DOHH2 (cell line): Measurements from ENCODE around the gene CARD11.

Source experiments
- H3F3A ChIP-seq: fragments of 200-600 bp; sonication (generic), shearing (Covaris generic); 2 replicates; pipeline ENCODE4 v1.6.0; 2016; ENCODE audit warnings: antibody characterized with exemption, mild to moderate bottlenecking; ENCODE audit not compliant: control insufficient read depth, insufficient read depth
- H3K27ac ChIP-seq: fragments of 200-600 bp; sonication (generic); 2 replicates; pipeline ENCODE4 v1.5.1; 2014; ENCODE audit warnings: low read depth, mild to moderate bottlenecking, low read length, moderate library complexity
- H3K27me3 ChIP-seq: fragments of 200-600 bp; sonication (generic); 2 replicates; pipeline ENCODE4 v1.6.1; 2014; ENCODE audit warnings: mild to moderate bottlenecking, low read length, mixed read lengths; ENCODE audit not compliant: control insufficient read depth
- H3K36me3 ChIP-seq: fragments of 200-600 bp; sonication (generic); 2 replicates; pipeline ENCODE4 v1.6.1; 2014; ENCODE audit warnings: mild to moderate bottlenecking, low read length, moderate library complexity, mixed read lengths; ENCODE audit not compliant: control insufficient read depth
- H3K4me1 ChIP-seq: fragments of 200-600 bp; sonication (generic); 2 replicates; pipeline ENCODE4 v1.6.1; 2014; ENCODE audit warnings: mild to moderate bottlenecking, low read length, mixed read lengths; ENCODE audit not compliant: control insufficient read depth
- H3K4me2 ChIP-seq: fragments of 200-600 bp; sonication (generic); 2 replicates; pipeline ENCODE4 v1.6.0; 2014; ENCODE audit warnings: mild to moderate bottlenecking, low read length, moderate library complexity
- H3K4me3 ChIP-seq: fragments of 200-600 bp; sonication (generic); 2 replicates; pipeline ENCODE4 v1.5.1; 2014; ENCODE audit warnings: mild to moderate bottlenecking, low read length, mixed read lengths
- H3K79me2 ChIP-seq: fragments of 200-600 bp; sonication (generic); 2 replicates; pipeline ENCODE4 v1.6.1; 2014; ENCODE audit warnings: mild to moderate bottlenecking, low read length, mixed read lengths; ENCODE audit not compliant: control insufficient read depth
- H3K9me2 ChIP-seq: fragments of 200-600 bp; sonication (generic); replicated peaks from 2 replicates; pipeline ENCODE4 v1.6.1; 2014; ENCODE audit warnings: mild to moderate bottlenecking, low read length, mixed read lengths; ENCODE audit not compliant: control insufficient read depth
- H3K9me3 ChIP-seq: fragments of 200-600 bp; sonication (generic); 2 replicates; pipeline ENCODE4 v1.6.1; 2014; ENCODE audit warnings: antibody characterized with exemption, low read length, mixed read lengths; ENCODE audit not compliant: control insufficient read depth, insufficient read depth
- H4K20me1 ChIP-seq: fragments of 200-600 bp; sonication (generic); 2 replicates; pipeline ENCODE4 v1.6.0; 2014; ENCODE audit warnings: low read depth, mild to moderate bottlenecking, antibody characterized with exemption, low read length, moderate library complexity; ENCODE audit not compliant: control insufficient read depth, insufficient read depth
- CTCF ChIP-seq: fragments of 200-600 bp; sonication (generic); IDR thresholded peaks from one replicate; pipeline ENCODE4 v1.5.1; 2014; ENCODE audit warnings: antibody characterized with exemption, mild to moderate bottlenecking, low read depth, low read length; ENCODE audit not compliant: poor library complexity, severe bottlenecking
- EZH2phosphoT487 ChIP-seq: fragments of 200-600 bp; sonication (generic); IDR thresholded peaks from 2 replicates; pipeline ENCODE4 v1.6.1; 2017; ENCODE audit warnings: borderline replicate concordance, mild to moderate bottlenecking, antibody characterized with exemption, low read length, moderate library complexity, mixed read lengths

Gene CARD11

GRCh38 chr7:2954433-2954853 is 89.2 kb downstream of the CARD11 start:
- Histone ChIP-seq H3K79me2 (no peaks in the 10 kb centered on the region), H3K36me3 (peaks cover 87% of the 10 kb centered on the region), H3K27me3 (no peaks in the 10 kb centered on the region), H3K9me2 (no peaks in the 10 kb centered on the region), H3K4me2 (no peak overlapping the region), H3F3A (0 out of 2 replicates have a peak, but pooled peaks cover 2% of the 10 kb centered on the region), H3K4me3 (no peak overlapping the region), H3K4me1 (peaks cover 13% of the 10 kb centered on the region), H3K9me3 (no peaks in the 10 kb centered on the region), H3K27ac (no peak overlapping the region), H4K20me1 (0 out of 2 replicates have a peak, but pooled peaks cover 4% of the 10 kb centered on the region)
- TF ChIP-seq CTCF = no peak
- TF ChIP-seq EZH2phosphoT487 = no peak

- Histone ChIP-seq H3K27ac (no peak overlapping the region), H3K9me3 (no peaks in the 10 kb centered on the region), H3K36me3 (peaks cover 83% of the 10 kb centered on the region), H3K9me2 (no peaks in the 10 kb centered on the region), H3K27me3 (no peaks in the 10 kb centered on the region), H3K4me2 (no peak overlapping the region), H4K20me1 (0 out of 2 replicates have a peak, but pooled peaks cover 4% of the 10 kb centered on the region), H3F3A (0 out of 2 replicates have a peak, but pooled peaks cover 2% of the 10 kb centered on the region), H3K79me2 (no peaks in the 10 kb centered on the region), H3K4me1 (peaks cover 20% of the 10 kb centered on the region), H3K4me3 (no peak overlapping the region)
- TF ChIP-seq EZH2phosphoT487 = no peak
- no peak for TF ChIP-seq CTCF
These were observed 89.9 kb downstream of the CARD11 start for GRCh38 chr7:2953588-2954407.

- H3K27me3 ChIP-seq = no peaks in the 10 kb centered on the region
- H3K79me2 ChIP-seq = no peaks in the 10 kb centered on the region
- peaks cover 83% of the 10 kb centered on the region for H3K36me3 ChIP-seq
- no peaks in the 10 kb centered on the region for H3K9me2 ChIP-seq
- no peak overlapping the region for H3K27ac ChIP-seq
- no peak overlapping the region for H3K4me3 ChIP-seq
- H4K20me1 ChIP-seq = 0 out of 2 replicates have a peak, but pooled peaks cover 4% of the 10 kb centered on the region
- H3F3A ChIP-seq = 0 out of 2 replicates have a peak, but pooled peaks cover 4% of the 10 kb centered on the region
- no peak overlapping the region for H3K4me2 ChIP-seq
- H3K4me1 ChIP-seq = peaks cover 23% of the 10 kb centered on the region
- TF ChIP-seq CTCF = no peak
- TF ChIP-seq EZH2phosphoT487 = no peak
- H3K9me3 ChIP-seq = no peaks in the 10 kb centered on the region
These were observed 90.6 kb downstream of the CARD11 start for GRCh38 chr7:2953099-2953498.
